Neural cell (in vitro differentiated cells): ENCODE measurements around the gene CAGE1. TPM values are rescaled to one million over a fixed set of nuclear protein-coding genes. Genes with fewer than 3 reads are reported as not detected.
"Not testable (repeated sequence)": the region's sequence is repeated elsewhere in the genome, so short reads cannot be mapped to it uniquely, and the experiment has no call there.

Source experiments
- H2AFZ ChIP-seq: fragments of 200-600, 300-800 bp; sonication (generic), shearing (Covaris generic); 2 replicates; pipeline ENCODE4 v1.6.0; 2014; ENCODE audit warnings: low read depth, mild to moderate bottlenecking, antibody characterized with exemption, low read length, moderate library complexity
- H3F3A ChIP-seq: fragments of 200-600 bp; shearing (Covaris generic); 2 replicates; pipeline ENCODE4 v1.6.1; 2016; ENCODE audit warnings: mild to moderate bottlenecking, moderate library complexity, mixed read lengths, antibody characterized with exemption, low read length; ENCODE audit not compliant: insufficient read depth, poor library complexity, severe bottlenecking
- H3K27ac ChIP-seq: fragments of 200-600, 300-800 bp; sonication (generic), shearing (Covaris generic); 2 replicates; pipeline ENCODE4 v1.5.1; 2014; ENCODE audit warnings: mild to moderate bottlenecking, low read length, moderate library complexity
- H3K27me3 ChIP-seq: fragments of 300-800, 200-600 bp; sonication (generic), shearing (Covaris generic); 2 replicates; pipeline ENCODE4 v1.6.0; 2014; ENCODE audit warnings: mild to moderate bottlenecking, low read depth, low read length, moderate library complexity; ENCODE audit not compliant: insufficient read depth
- H3K36me3 ChIP-seq: fragments of 300-800, 200-600 bp; sonication (generic), shearing (Covaris generic); 2 replicates; pipeline ENCODE4 v1.5.1; 2014; ENCODE audit warnings: mild to moderate bottlenecking, antibody characterized with exemption, low read length, moderate library complexity; ENCODE audit not compliant: insufficient read depth
- H3K4me2 ChIP-seq: fragments of 300-800, 200-600 bp; sonication (generic), shearing (Covaris generic); 2 replicates; pipeline ENCODE4 v1.6.0; 2014; ENCODE audit warnings: mild to moderate bottlenecking, low read length
- H3K4me3 ChIP-seq: fragments of 300-800, 200-600 bp; sonication (generic), shearing (Covaris generic); 2 replicates; pipeline ENCODE4 v1.5.1; 2014; ENCODE audit warnings: mild to moderate bottlenecking, low read length, moderate library complexity
- H3K79me2 ChIP-seq: fragments of 200-600 bp; shearing (Covaris generic); replicated peaks from 2 replicates; pipeline ENCODE4 v1.6.0; 2014; ENCODE audit warnings: mild to moderate bottlenecking, low read length, moderate library complexity; ENCODE audit not compliant: insufficient read depth
- H3K9ac ChIP-seq: fragments of 300-800, 200-600 bp; sonication (generic), shearing (Covaris generic); 2 replicates; pipeline ENCODE4 v1.6.1; 2016; ENCODE audit warnings: mild to moderate bottlenecking, low read length, mixed read lengths
- H3K9me2 ChIP-seq: fragments of 200-600 bp; shearing (Covaris generic); 2 replicates; pipeline ENCODE4 v1.6.1; 2016; ENCODE audit warnings: mild to moderate bottlenecking, low read length, mixed read lengths; ENCODE audit not compliant: insufficient read depth
- H3K9me3 ChIP-seq: fragments of 200-600, 300-800 bp; sonication (generic), shearing (Covaris generic); 2 replicates; pipeline ENCODE4 v1.6.1; 2016; ENCODE audit warnings: mild to moderate bottlenecking, mixed run types, low read length, moderate library complexity, mixed read lengths
- H4K20me1 ChIP-seq: fragments of 200-600 bp; shearing (Covaris generic); 2 replicates; pipeline ENCODE4 v1.6.1; 2016; ENCODE audit warnings: mild to moderate bottlenecking, mixed run types; ENCODE audit not compliant: insufficient read depth
- CTCF ChIP-seq: fragments of 450-650 bp; IDR thresholded peaks from 2 replicates; pipeline ENCODE4 v1.5.1; 2014; ENCODE audit warnings: antibody characterized with exemption, mild to moderate bottlenecking, moderate library complexity; ENCODE audit not compliant: poor library complexity, severe bottlenecking
- EP300 ChIP-seq: fragments of 450-650 bp; conservative IDR thresholded peaks from 2 replicates; pipeline ENCODE4 v1.6.1; 2014; ENCODE audit warnings: antibody characterized with exemption, mild to moderate bottlenecking, moderate library complexity; ENCODE audit not compliant: poor library complexity, severe bottlenecking
- EZH2 ChIP-seq: fragments of 200-600, 300-800 bp; shearing (Covaris generic), sonication (generic); IDR thresholded peaks from 2 replicates; pipeline ENCODE4 v1.6.1; 2014; ENCODE audit warnings: antibody characterized with exemption, low read length, borderline replicate concordance, mild to moderate bottlenecking; ENCODE audit not compliant: insufficient read depth, poor library complexity, severe bottlenecking
- MXI1 ChIP-seq: fragments of 450-650 bp; conservative IDR thresholded peaks from 2 replicates; pipeline ENCODE4 v1.6.1; 2014; ENCODE audit warnings: antibody characterized with exemption, mild to moderate bottlenecking; ENCODE audit not compliant: poor library complexity, severe bottlenecking
- POLR2AphosphoS5 ChIP-seq: IDR thresholded peaks from 2 replicates; pipeline ENCODE4 v1.6.1; 2012
- RAD21 ChIP-seq: fragments of 450-650 bp; conservative IDR thresholded peaks from 2 replicates; pipeline ENCODE4 v1.6.1; 2014; ENCODE audit warnings: antibody characterized with exemption, mild to moderate bottlenecking, moderate library complexity
- REST ChIP-seq: IDR thresholded peaks from 2 replicates; pipeline ENCODE4 v1.6.1; 2012; ENCODE audit warnings: borderline replicate concordance
- SMC3 ChIP-seq: fragments of 450-650 bp; conservative IDR thresholded peaks from 2 replicates; pipeline ENCODE4 v1.6.1; 2014; ENCODE audit warnings: antibody characterized with exemption, mild to moderate bottlenecking, moderate library complexity; ENCODE audit not compliant: poor library complexity
- TAF1 ChIP-seq: IDR thresholded peaks from 2 replicates; pipeline ENCODE4 v1.6.1; 2012; ENCODE audit warnings: low read depth
- polyA plus RNA-seq: library from polyadenylated mRNA; depleted of rRNA; stranded (reverse); fragments of >200 nt; gene quantifications from 2 replicates; pipeline ENCODE4 v1.2.3, GENCODE V29; 2014

CAGE1 gene
- polyA plus RNA-seq, 1 donor from 2014 or later = not detected

DNA sequence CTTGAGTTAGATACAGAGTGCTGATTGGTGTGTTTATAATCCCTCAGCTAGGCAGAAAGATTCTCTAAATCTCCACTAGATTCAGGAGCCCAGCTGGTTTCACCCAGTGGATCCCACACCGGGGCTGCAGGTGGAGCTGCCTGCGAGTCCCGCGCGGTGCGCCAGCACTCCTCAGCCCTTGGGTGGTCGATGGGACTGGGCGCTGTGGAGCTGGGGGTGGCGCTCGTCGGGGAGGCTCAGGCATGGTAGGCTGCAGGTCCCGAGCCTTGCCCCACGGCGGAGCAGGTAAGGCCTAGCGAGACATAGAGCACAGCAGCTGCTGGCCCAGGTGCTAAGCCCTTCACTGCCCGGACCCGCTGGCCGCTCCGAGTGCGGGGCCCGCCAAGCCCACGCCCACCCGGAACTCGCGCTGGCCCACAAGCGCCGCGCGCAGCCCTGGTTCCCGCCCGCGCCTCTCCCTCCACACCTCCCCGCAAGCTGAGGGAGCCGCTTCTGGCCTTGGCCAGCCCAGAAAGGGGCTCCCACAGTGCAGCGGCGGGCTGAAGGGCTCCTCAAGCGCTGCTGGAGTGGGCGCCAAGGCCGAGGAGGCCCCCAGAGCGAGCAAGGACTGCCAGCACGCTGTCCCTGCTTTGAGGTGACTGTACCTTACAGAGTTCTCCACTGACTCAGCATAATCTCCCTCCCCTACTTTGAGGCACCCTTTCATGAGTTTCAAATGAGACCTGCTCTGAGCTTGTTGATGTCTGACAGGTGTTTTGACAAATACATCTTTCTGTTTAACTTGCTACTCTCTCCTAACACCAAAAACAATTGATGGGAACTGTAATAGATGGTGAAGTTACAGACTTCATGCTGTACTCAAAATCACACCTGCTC is 72.6 kb downstream of the CAGE1 start:
- H3K79me2 ChIP-seq = peaks cover 6% of the 10 kb centered on the region
- no peak overlapping the region for H3K4me3 ChIP-seq
- no peaks in the 10 kb centered on the region for H4K20me1 ChIP-seq

GRCh38 chr6:7315948-7316365 is 73.6 kb downstream of the CAGE1 start:
- H3K27ac ChIP-seq = no peak overlapping the region
- no peak overlapping the region for H3K9ac ChIP-seq
- H3K36me3 ChIP-seq = no peaks in the 10 kb centered on the region
- H3K27me3 ChIP-seq = no peaks in the 10 kb centered on the region
- H3K9me2 ChIP-seq = no peaks in the 10 kb centered on the region
- no peaks in the 10 kb centered on the region for H3K9me3 ChIP-seq
- no peak overlapping the region for H3K4me2 ChIP-seq
- H3K4me3 ChIP-seq = no peak overlapping the region
- no peaks in the 10 kb centered on the region for H4K20me1 ChIP-seq
- peaks cover 15% of the 10 kb centered on the region for H3K79me2 ChIP-seq
- H3F3A ChIP-seq = no peaks in the 10 kb centered on the region
- no peak overlapping the region for H2AFZ ChIP-seq
- TF ChIP-seq SMC3 = no peak
- TF ChIP-seq EP300 = no peak
- no peak for TF ChIP-seq POLR2AphosphoS5
- no peak for TF ChIP-seq CTCF
- TF ChIP-seq EZH2 = no peak
- TF ChIP-seq MXI1 = no peak
- TF ChIP-seq RAD21 = no peak
- TF ChIP-seq TAF1 = no peak
- TF ChIP-seq REST = no peak

More for the DNA sequence above, 72.6 kb downstream of the CAGE1 start:
- H3K36me3 ChIP-seq = no peaks in the 10 kb centered on the region
- H3K27me3 ChIP-seq = no peaks in the 10 kb centered on the region
- H2AFZ ChIP-seq = no peak overlapping the region
- H3K4me2 ChIP-seq = no peak overlapping the region
- H3F3A ChIP-seq = no peaks in the 10 kb centered on the region
- no peaks in the 10 kb centered on the region for H3K9me3 ChIP-seq
- TF ChIP-seq POLR2AphosphoS5 (no peak), EP300 (no peak), RAD21 (no peak)
- no peaks in the 10 kb centered on the region for H3K9me2 ChIP-seq
- no peak overlapping the region for H3K27ac ChIP-seq
- no peak overlapping the region for H3K9ac ChIP-seq

DNA sequence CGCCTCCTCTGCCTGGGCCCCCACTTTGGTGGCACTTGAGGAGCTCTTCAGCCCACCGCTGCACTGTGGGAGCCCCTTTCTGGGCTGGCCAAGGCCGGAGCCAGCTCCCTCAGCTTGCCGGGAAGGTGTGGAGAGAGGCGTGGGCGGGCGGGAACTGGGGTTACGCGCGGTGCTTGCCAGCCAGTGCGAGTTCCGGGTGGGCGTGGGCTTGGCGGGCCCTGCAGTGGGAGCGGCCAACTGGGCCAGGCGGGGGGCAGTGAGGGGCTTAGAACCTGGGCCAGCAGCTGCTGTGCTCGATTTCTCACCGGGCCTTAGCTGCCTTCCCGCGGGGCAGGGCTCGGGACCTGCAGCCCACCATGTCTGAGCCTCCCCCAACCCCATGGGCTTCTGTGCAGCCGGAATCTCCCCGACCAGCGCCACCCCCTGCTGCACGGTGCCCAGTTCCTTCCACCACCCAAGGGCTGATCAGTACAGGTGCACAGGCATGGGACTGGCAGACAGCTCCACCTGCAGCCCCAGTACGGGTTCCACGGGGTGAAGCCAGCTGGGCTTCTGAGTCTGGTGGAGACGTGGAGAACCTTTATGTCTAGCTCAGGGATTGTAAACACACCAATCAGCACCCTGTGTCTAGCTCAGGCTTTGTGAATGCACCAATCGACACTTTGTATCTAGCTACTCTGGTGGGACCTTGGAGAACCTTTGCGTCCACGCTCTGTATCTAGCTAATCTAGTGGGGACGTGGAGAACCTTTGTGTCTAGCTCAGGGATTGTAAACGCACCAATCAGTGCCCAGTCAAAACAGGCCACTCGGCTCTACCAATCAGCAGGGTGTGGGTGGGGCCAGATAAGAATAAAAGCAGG is 74.2 kb downstream of the CAGE1 start:
- peaks cover 19% of the 10 kb centered on the region for H3K79me2 ChIP-seq
- H3F3A ChIP-seq, H3K4me2 ChIP-seq, H3K36me3 ChIP-seq, H3K4me3 ChIP-seq, H3K27ac ChIP-seq, H3K9me3 ChIP-seq, H4K20me1 ChIP-seq, H2AFZ ChIP-seq, H3K27me3 ChIP-seq, H3K9ac ChIP-seq, H3K9me2 ChIP-seq: not testable (repeated sequence)
